ENCODE measurements around the gene AP1G1. TPM values are rescaled to one million over a fixed set of nuclear protein-coding genes. Genes with fewer than 3 reads are reported as not detected.

AP1G1 gene
- polyA plus RNA-seq, 1 of the 3 experiments (the other 2 are of a cell fraction), result 23.8 TPM

Small RNAs within 50 kb of the gene (small RNA-seq; reads per million reads assigned to genes)
- gene AC010653.3 (0 to 0.78 (median 0) reads per million in 7 experiments), gene SNORA70D (0 to 0.11 (median 0) reads per million in 7 experiments), gene SNORD71 (55.7 to 2,277 (median 182) reads per million in 7 experiments)

Other genes with a start within 250 kb of the AP1G1 start
- gene TAT, start 231.7 kb downstream of the AP1G1 start, polyA plus RNA-seq (2012; rRNA removed), result not detected in 2 replicates
- gene MARVELD3, start 182.7 kb downstream of the AP1G1 start, polyA plus RNA-seq (2012; rRNA removed), result not detected in 2 replicates
- 5.5 and 7.2 TPM in 2 replicates for gene PHLPP2, start 84.1 kb downstream of the AP1G1 start, polyA plus RNA-seq (2012; rRNA removed)
- 8.0 and 11.0 TPM in 2 replicates for gene ATXN1L, start 37.1 kb upstream of the AP1G1 start, polyA plus RNA-seq (2012; rRNA removed)
- gene ZNF821, start 75.3 kb upstream of the AP1G1 start, polyA plus RNA-seq (2012; rRNA removed), result 7.7 and 8.8 TPM in 2 replicates
- gene IST1, start 86.7 kb upstream of the AP1G1 start, polyA plus RNA-seq (2012; rRNA removed), result 133 and 187 TPM in 2 replicates
- gene PKD1L3, start 191.6 kb upstream of the AP1G1 start, polyA plus RNA-seq (2012; rRNA removed), result not detected in 2 replicates
- 10.9 and 11.1 TPM in 2 replicates for gene DHODH, start 199.9 kb upstream of the AP1G1 start, polyA plus RNA-seq (2012; rRNA removed)
- gene HP, start 245.7 kb upstream of the AP1G1 start, polyA plus RNA-seq (2012; rRNA removed), result not detected in 2 replicates

Measured in SK-N-SH (cell line).